Jurkat, Clone E6-1 (cell line): ENCODE measurements around the gene PRPSAP1.
A peak's percentile ranks its signal among the peaks of the same experiment; 100 is the strongest.

Experiments used
- DNase-seq: peaks from one replicate; pipeline ENCODE4 v3.0.0-alpha.2; 2011; ENCODE audit warnings: low read depth, low spot score
- H3K4me3 ChIP-seq: 2 replicates; pipeline ENCODE4 v1.5.1; 2011; ENCODE audit warnings: mild to moderate bottlenecking, low read length, control low read depth, moderate library complexity

Gene PRPSAP1

GRCh38 chr17:76296186-76296585 is 57.5 kb downstream of the PRPSAP1 start:
- no peak overlapping the region for H3K4me3 ChIP-seq
- DNase-seq: no peak

- DNase-seq: no peak
- H3K4me3 ChIP-seq: no peak overlapping the region
Measured at GRCh38 chr17:76293106-76293505, 60.6 kb downstream of the PRPSAP1 start.

- no peak for DNase-seq
Measured at GRCh38 chr17:76292567-76292966, 61.1 kb downstream of the PRPSAP1 start.

GRCh38 chr17:76281573-76282371 is 71.9 kb downstream of the PRPSAP1 start:
- no peak overlapping the region for H3K4me3 ChIP-seq
- no peak for DNase-seq

More at GRCh38 chr17:76292567-76292966, 61.1 kb downstream of the PRPSAP1 start:
- H3K4me3 ChIP-seq: no peak overlapping the region

GRCh38 chr17:76280650-76281049 is 73.1 kb downstream of the PRPSAP1 start:
- no peak for DNase-seq
- H3K4me3 ChIP-seq: no peak overlapping the region

GRCh38 chr17:76279742-76280287 is 73.9 kb downstream of the PRPSAP1 start:
- H3K4me3 ChIP-seq: no peak overlapping the region

GRCh38 chr17:76278952-76279741 is 74.6 kb downstream of the PRPSAP1 start:
- no peak overlapping the region for H3K4me3 ChIP-seq
- peak; percentile 50 for DNase-seq

More at GRCh38 chr17:76279742-76280287, 73.9 kb downstream of the PRPSAP1 start:
- DNase-seq: no peak

GRCh38 chr17:76278268-76278908 is 75.3 kb downstream of the PRPSAP1 start:
- H3K4me3 ChIP-seq: no peak overlapping the region
- no peak for DNase-seq

GRCh38 chr17:76277300-76278267 is 76.1 kb downstream of the PRPSAP1 start:
- no peak overlapping the region for H3K4me3 ChIP-seq
- DNase-seq: no peak

- H3K4me3 ChIP-seq: no peak overlapping the region
- DNase-seq: no peak
Measured at GRCh38 chr17:76276461-76277299, 77.0 kb downstream of the PRPSAP1 start.

- DNase-seq: no peak
- H3K4me3 ChIP-seq: no peak overlapping the region
Measured at GRCh38 chr17:76276069-76276431, 77.7 kb downstream of the PRPSAP1 start.

GRCh38 chr17:76275382-76276068 is 78.2 kb downstream of the PRPSAP1 start:
- no peak overlapping the region for H3K4me3 ChIP-seq
- DNase-seq: no peak

GRCh38 chr17:76274112-76274956 is 79.4 kb downstream of the PRPSAP1 start:
- no peak overlapping the region for H3K4me3 ChIP-seq
- DNase-seq: no peak

- no peak overlapping the region for H3K4me3 ChIP-seq
- DNase-seq: no peak
Measured at GRCh38 chr17:76273445-76274111, 80.1 kb downstream of the PRPSAP1 start.

- no peak overlapping the region for H3K4me3 ChIP-seq
Measured at GRCh38 chr17:76272541-76273444, 80.9 kb downstream of the PRPSAP1 start.

More at GRCh38 chr17:76272541-76273444, 80.9 kb downstream of the PRPSAP1 start:
- DNase-seq: no peak
